ENCODE results near the gene CUBN. TPM values are rescaled to one million over a fixed set of nuclear protein-coding genes. Genes with fewer than 3 reads are reported as not detected.
A peak's percentile ranks its signal among the peaks of the same experiment; 100 is the strongest.
"Not testable (repeated sequence)": the region's sequence is repeated elsewhere in the genome, so short reads cannot be mapped to it uniquely, and the experiment has no call there.

The CUBN gene
- total and polyA plus RNA-seq, 7 experiments from 2014 or later: 0.39 to 17.5 (median 7.0) TPM

DNA sequence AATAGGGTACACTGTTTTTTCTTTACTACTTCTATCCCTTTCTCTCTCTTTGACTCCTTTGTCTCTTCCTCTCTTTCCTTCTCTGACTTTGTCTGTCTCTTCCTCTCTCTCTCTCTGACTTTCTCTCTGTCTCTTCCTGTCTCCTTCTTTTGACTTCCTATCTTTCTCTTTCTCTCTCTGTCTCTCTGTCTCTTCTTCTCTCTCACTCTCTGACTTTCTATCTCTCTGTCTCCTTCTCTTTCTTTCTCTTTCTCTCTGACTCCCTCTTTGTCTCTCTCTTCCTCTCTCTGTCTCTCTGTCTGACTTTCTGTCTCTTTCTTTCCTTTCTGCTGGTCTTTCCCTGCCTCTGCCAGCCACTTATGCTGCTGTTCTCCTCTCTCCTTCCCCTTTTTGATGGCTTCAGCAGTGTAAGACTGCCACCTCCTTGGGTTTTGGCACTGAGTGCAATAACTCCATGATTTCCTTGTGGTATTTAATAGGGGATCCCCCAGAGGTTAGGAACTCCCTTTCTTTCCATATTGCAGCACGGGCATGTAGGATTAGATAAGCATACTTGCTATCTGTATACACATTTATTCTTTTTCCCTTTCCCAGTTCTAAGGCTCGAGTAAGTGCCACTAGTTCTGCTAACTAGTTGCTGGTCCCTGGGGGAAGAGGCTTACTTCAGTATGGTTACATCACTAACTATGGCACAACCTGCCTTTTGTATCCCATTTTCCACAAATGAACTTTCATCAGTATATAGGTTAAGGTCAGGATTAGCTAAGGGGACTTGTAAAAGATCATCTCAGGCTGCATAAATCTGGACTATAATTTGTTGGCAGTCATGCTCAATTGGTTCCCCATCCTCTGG lies 116.3 kb downstream of the CUBN start:
- H3K4me3 ChIP-seq (ENCODE audit: low read length); H3K36me3 ChIP-seq (ENCODE audit: control insufficient read depth in 2 of 3, insufficient read depth in 3 of 3, low read length in 3 of 3); CTCF ChIA-PET; H3K27ac ChIP-seq (ENCODE audit: low read depth, low read length); ATAC-seq; H3K4me1 ChIP-seq (ENCODE audit: control insufficient read depth in 2 of 2, insufficient read depth in 2 of 2, low read length in 2 of 2); DNase-seq; H3K27me3 ChIP-seq (ENCODE audit: control insufficient read depth in 2 of 2, insufficient read depth in 2 of 2, low read length in 2 of 2); H3K9me3 Mint-ChIP-seq; H3K4me3 Mint-ChIP-seq; H3K9me3 ChIP-seq (ENCODE audit: control insufficient read depth in 2 of 3, low read length in 3 of 3); intact Hi-C loops (cut with micrococcal nuclease): not testable (repeated sequence)
- Mint-ChIP-seq H3K36me3 (peaks cover 4 to 35% (median 21%) of the 10 kb centered on the region in 5 donors), H3K27me3 (peaks cover 0 to 15% (median 0%) of the 10 kb centered on the region in 5 donors), H3K4me1 (peaks cover 4 to 28% (median 13%) of the 10 kb centered on the region in 7 donors), H3K27ac (peak overlapping the region in 6 of 9 donors; percentile 14 to 80 (median 30))
- POLR2A ChIA-PET: interaction anchor here (0.7 kb wide), 1 partner anchor 34 kb away, joined by 3 read pairs; no protein-coding TSS in a partner anchor

GRCh38 chr10:17012731-17013130 lies 116.9 kb downstream of the CUBN start:
- H3K4me3 Mint-ChIP-seq; H3K4me1 ChIP-seq (ENCODE audit: control insufficient read depth in 2 of 2, insufficient read depth in 2 of 2, low read length in 2 of 2); H3K9me3 ChIP-seq (ENCODE audit: control insufficient read depth in 2 of 3, low read length in 3 of 3); H3K36me3 ChIP-seq (ENCODE audit: control insufficient read depth in 2 of 3, insufficient read depth in 3 of 3, low read length in 3 of 3); CTCF ChIA-PET; POLR2A ChIA-PET; H3K27me3 ChIP-seq (ENCODE audit: control insufficient read depth in 2 of 2, insufficient read depth in 2 of 2, low read length in 2 of 2); intact Hi-C loops (cut with micrococcal nuclease); DNase-seq; H3K9me3 Mint-ChIP-seq; H3K27ac ChIP-seq (ENCODE audit: low read depth, low read length); H3K4me3 ChIP-seq (ENCODE audit: low read length); ATAC-seq: not testable (repeated sequence)
- peaks cover 4 to 34% (median 19%) of the 10 kb centered on the region in 7 donors for H3K4me1 Mint-ChIP-seq
- peak overlapping the region in 2 of 9 donors; percentile 25 to 57 for H3K27ac Mint-ChIP-seq
- peaks cover 0 to 19% (median 0%) of the 10 kb centered on the region in 5 donors for H3K27me3 Mint-ChIP-seq
- H3K36me3 Mint-ChIP-seq: peaks cover 4 to 29% (median 21%) of the 10 kb centered on the region in 5 donors

- H3K36me3 Mint-ChIP-seq: peaks cover 4 to 19% (median 15%) of the 10 kb centered on the region in 5 donors
- intact Hi-C loops (cut with micrococcal nuclease): no loop called here
- no peaks in the 10 kb centered on the region for H3K9me3 ChIP-seq (ENCODE audit: control insufficient read depth in 2 of 3, low read length in 3 of 3)
- ATAC-seq: no peak
- peaks cover 7 to 56% (median 41%) of the 10 kb centered on the region in 7 donors for H3K4me1 Mint-ChIP-seq
- no peak overlapping the region for H3K4me3 Mint-ChIP-seq
- no peak overlapping the region for H3K27ac ChIP-seq (ENCODE audit: low read depth, low read length)
- DNase-seq: no peak
- POLR2A ChIA-PET: interaction anchor here (1.5 kb wide), 1 partner anchor 15 kb away, joined by 4 read pairs; no protein-coding TSS in a partner anchor
- peak overlapping the region in 1 of 9 donors; percentile 74 for H3K27ac Mint-ChIP-seq
- peaks cover 0 to 15% of the 10 kb centered on the region in 2 donors for H3K4me1 ChIP-seq (ENCODE audit: control insufficient read depth in 2 of 2, insufficient read depth in 2 of 2, low read length in 2 of 2)
- no peaks in the 10 kb centered on the region for H3K36me3 ChIP-seq (ENCODE audit: control insufficient read depth in 2 of 3, insufficient read depth in 3 of 3, low read length in 3 of 3)
- peaks cover 0 to 6% (median 0%) of the 10 kb centered on the region in 11 donors for H3K9me3 Mint-ChIP-seq
- no peak overlapping the region for H3K4me3 ChIP-seq (ENCODE audit: low read length)
- H3K27me3 ChIP-seq (ENCODE audit: control insufficient read depth in 2 of 2, insufficient read depth in 2 of 2, low read length in 2 of 2): no peaks in the 10 kb centered on the region
- peaks cover 0 to 27% (median 0%) of the 10 kb centered on the region in 5 donors for H3K27me3 Mint-ChIP-seq
- CTCF ChIA-PET: no interaction called here
These were observed 119.1 kb downstream of the CUBN start for GRCh38 chr10:17010363-17011145.

DNA sequence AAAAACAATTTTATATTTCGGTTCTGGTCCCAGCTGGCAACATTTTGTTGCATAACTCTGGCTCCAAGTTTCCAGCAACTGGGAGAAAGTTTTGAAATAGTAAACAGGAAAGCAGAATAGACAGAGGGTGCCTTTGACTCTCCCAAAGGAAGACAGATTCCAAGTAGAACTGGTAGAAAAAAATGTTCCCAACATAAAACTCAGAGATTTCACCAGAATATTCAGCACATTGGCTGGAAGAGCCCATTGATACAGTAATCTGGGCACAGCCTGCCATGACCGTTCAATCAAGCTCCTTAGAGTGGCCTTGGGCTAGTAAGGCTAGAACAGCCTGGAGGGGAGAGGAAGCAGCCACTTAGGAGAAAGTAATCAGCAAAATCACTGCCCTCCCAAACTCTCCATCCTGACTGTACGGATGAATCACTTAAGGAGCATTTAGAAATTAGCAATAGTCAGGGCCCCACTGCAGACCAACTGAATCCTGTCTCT lies 120.4 kb downstream of the CUBN start:
- no peak for ATAC-seq
- POLR2A ChIA-PET: no interaction called here

DNA sequence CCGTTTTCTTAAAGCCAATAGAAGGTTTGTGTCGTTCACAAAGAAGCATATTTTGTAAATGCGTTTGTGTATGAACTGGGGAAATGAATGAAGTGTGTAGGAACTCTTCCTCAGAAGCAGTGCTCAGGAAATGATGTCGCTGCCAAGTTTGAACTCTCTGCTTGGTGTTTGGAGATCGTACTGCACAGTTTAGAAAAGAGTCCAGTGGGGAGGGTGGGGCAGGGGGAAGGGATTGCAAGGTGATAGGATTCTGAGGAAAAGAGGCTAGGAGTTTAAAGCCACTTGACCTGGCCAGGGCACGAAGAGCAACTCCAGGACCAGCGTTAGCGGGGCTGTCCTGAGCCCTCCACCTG lies 122.2 kb downstream of the CUBN start:
- H3K36me3 Mint-ChIP-seq: peaks cover 4 to 16% (median 9%) of the 10 kb centered on the region in 5 donors
- Histone ChIP-seq H3K4me1 (ENCODE audit: control insufficient read depth in 2 of 2, insufficient read depth in 2 of 2, low read length in 2 of 2) (peaks cover 11 to 32% of the 10 kb centered on the region in 2 donors), H3K27me3 (ENCODE audit: control insufficient read depth in 2 of 2, insufficient read depth in 2 of 2, low read length in 2 of 2) (no peaks in the 10 kb centered on the region), H3K4me3 (ENCODE audit: low read length) (no peak overlapping the region), H3K36me3 (ENCODE audit: control insufficient read depth in 2 of 3, insufficient read depth in 3 of 3, low read length in 3 of 3) (no peaks in the 10 kb centered on the region), H3K9me3 (ENCODE audit: control insufficient read depth in 2 of 3, low read length in 3 of 3) (no peaks in the 10 kb centered on the region), H3K27ac (ENCODE audit: low read depth, low read length) (peak overlapping the region; percentile 4)
- peaks cover 0 to 42% (median 0%) of the 10 kb centered on the region in 5 donors for H3K27me3 Mint-ChIP-seq
- peak overlapping the region in 8 of 9 donors; percentile 20 to 92 (median 78) for H3K27ac Mint-ChIP-seq
- H3K4me3 Mint-ChIP-seq: peak overlapping the region; percentile 19 to 68 (median 38)
- intact Hi-C loops (cut with micrococcal nuclease): loop anchor here in 1 of 2 donors (1.0 kb wide), 1 partner anchor 11 kb away; no protein-coding TSS in a partner anchor
- peak in 2 of 9 donors; percentile 16 to 25 for DNase-seq
- ChIA-PET CTCF (no interaction called here), POLR2A (interaction anchor here (1.4 kb wide), 1 partner anchor 12 kb away, joined by 4 read pairs; no protein-coding TSS in a partner anchor)
- ATAC-seq: no peak
- peaks cover 16 to 73% (median 62%) of the 10 kb centered on the region in 7 donors for H3K4me1 Mint-ChIP-seq
- peaks cover 0 to 6% (median 0%) of the 10 kb centered on the region in 11 donors for H3K9me3 Mint-ChIP-seq

More for the DNA sequence above, 120.4 kb downstream of the CUBN start:
- no peak overlapping the region for H3K4me3 Mint-ChIP-seq
- H3K9me3 ChIP-seq (ENCODE audit: control insufficient read depth in 2 of 3, low read length in 3 of 3): no peaks in the 10 kb centered on the region
- intact Hi-C loops (cut with micrococcal nuclease): no loop called here
- H3K27ac Mint-ChIP-seq: peak overlapping the region in 3 of 9 donors; percentile 21 to 55 (median 50)
- H3K27me3 ChIP-seq (ENCODE audit: control insufficient read depth in 2 of 2, insufficient read depth in 2 of 2, low read length in 2 of 2): no peaks in the 10 kb centered on the region
- peaks cover 4 to 19% (median 15%) of the 10 kb centered on the region in 5 donors for H3K36me3 Mint-ChIP-seq
- H3K27ac ChIP-seq (ENCODE audit: low read depth, low read length): no peak overlapping the region
- no peak overlapping the region for H3K4me3 ChIP-seq (ENCODE audit: low read length)
- peaks cover 0 to 39% (median 0%) of the 10 kb centered on the region in 5 donors for H3K27me3 Mint-ChIP-seq
- CTCF ChIA-PET: no interaction called here
- H3K4me1 Mint-ChIP-seq: peaks cover 10 to 69% (median 50%) of the 10 kb centered on the region in 7 donors
- DNase-seq: no peak
- H3K36me3 ChIP-seq (ENCODE audit: control insufficient read depth in 2 of 3, insufficient read depth in 3 of 3, low read length in 3 of 3): no peaks in the 10 kb centered on the region
- H3K4me1 ChIP-seq (ENCODE audit: control insufficient read depth in 2 of 2, insufficient read depth in 2 of 2, low read length in 2 of 2): peaks cover 0 to 15% of the 10 kb centered on the region in 2 donors
- H3K9me3 Mint-ChIP-seq: peaks cover 0 to 6% (median 0%) of the 10 kb centered on the region in 11 donors

Data from naive thymus-derived CD4-positive, alpha-beta T cell (primary cell).